ENCODE results near the gene CPAMD8.

GRCh38 chr19:17070421-17070820, 43.8 kb upstream of the CPAMD8 start:
- TF ChIP-seq CTCF (IDR thresholded peaks at IDR 0.05 in 4 of 5, conservative IDR thresholded peaks at IDR 0.05 in 1 of 5) (no peak), POLR2A (IDR thresholded peaks at IDR 0.05) (no peak)
